Spleen (tissue), 7 donors: ENCODE results near the gene PRSS1.

Experiments used
- CTCF ChIP-seq, 11 experiments: fragments of 200-600 bp in 7 of 11; fragments of 450-650 bp in 4 of 11; sonication (generic) in 4 of 11; IDR thresholded peaks in 8 of 11; conservative IDR thresholded peaks in 3 of 11; 1 replicate in 7 of 11; 2 replicates in 4 of 11; pipeline versions ENCODE4 v1.4.0 to v1.8.0; 2016 to 2021; ENCODE audit warnings: antibody characterized with exemption in 11 of 11, inconsistent platforms in 4 of 11, mild to moderate bottlenecking in 1 of 11
- POLR2AphosphoS5 ChIP-seq, 3 donors: sonication (generic); formaldehyde crosslinking; IDR thresholded peaks; one replicate each; pipeline ENCODE4 v1.5.1; 2017; ENCODE audit warnings: antibody characterized with exemption in 3 of 3
- donor health status: DM: no; HTN: no; CAD: no; lungs with moderate emphysema.
- donor health status: DM: no; HTN: no; CAD: no.
- donor health status: DM: no; HTN: no; CAD: no.

- no peak for TF ChIP-seq CTCF (IDR thresholded peaks at IDR 0.05 in 8 of 11, conservative IDR thresholded peaks at IDR 0.05 in 3 of 11)
- no peak for TF ChIP-seq POLR2AphosphoS5 (IDR thresholded peaks at IDR 0.05)
These were observed 22.1 kb downstream of the PRSS1 start for GRCh38 chr7:142771353-142771723.
